ENCODE data around the gene PZP. TPM values are rescaled to one million over a fixed set of nuclear protein-coding genes. Genes with fewer than 3 reads are reported as not detected.

Gene PZP
- total RNA-seq (2021) (not detected in 2 replicates), Bru-seq, nascent RNA (not detected), BruChase-seq, experiment 1, labeled RNA remaining after a 2-hour chase (not detected), BruChase-seq, experiment 2, labeled RNA remaining after a 6-hour chase (not detected)
- long read RNA-seq = 0 reads

GRCh38 chr12:9208229-9208628 lies at the start of gene PZP:
Gene PZP, minus strand, starts transcription at chr12:9208395. Its CDS starts 54 bp downstream, at chr12:9208341.
- Histone ChIP-seq H3F3A (ENCODE audit: insufficient read depth, low read depth) (no peaks in the 10 kb centered on the region), H3K27ac (no peak within 1 kb of the TSS), H2AFZ (no peak within 1 kb of the TSS), H3K79me2 (ENCODE audit: low read depth) (no peaks in the 10 kb centered on the region), H3K9me3 (ENCODE audit: insufficient read depth, low read depth) (no peaks in the 10 kb centered on the region), H3K27me3 (ENCODE audit: insufficient read depth, low read depth) (no peaks in the 10 kb centered on the region), H3K36me3 (ENCODE audit: low read depth) (no peaks in the 10 kb centered on the region), H3K4me3 (no peak within 1 kb of the TSS), H3K9me2 (ENCODE audit: insufficient read depth) (no peaks in the 10 kb centered on the region), H3K4me1 (replicated peaks; ENCODE audit: insufficient read depth) (no peaks in the 10 kb centered on the region), H3K4me2 (no peak within 1 kb of the TSS), H4K20me1 (ENCODE audit: insufficient read depth) (no peaks in the 10 kb centered on the region)
- POLR2A ChIA-PET (ENCODE audit: unreplicated experiment) = no interaction called here
- intact Hi-C loops (cut with micrococcal nuclease; ENCODE audit: unreplicated experiment) = no loop called here
- no TSS peak for BruUV-seq (replicated peaks)
- no peak for DNase-seq
- TF ChIP-seq EZH2 (IDR thresholded peaks at IDR 0.05; ENCODE audit: low read depth) = no peak
- CTCF ChIA-PET = no interaction called here

- H3K79me2 ChIP-seq (ENCODE audit: low read depth) = no peaks in the 10 kb centered on the region
- no peaks in the 10 kb centered on the region for H3K9me2 ChIP-seq (ENCODE audit: insufficient read depth)
- no peak overlapping the region for H3K4me2 ChIP-seq
- no peaks in the 10 kb centered on the region for H3K4me1 ChIP-seq (replicated peaks; ENCODE audit: insufficient read depth)
- TF ChIP-seq CTCF (conservative IDR thresholded peaks at IDR 0.05) (no peak), EZH2 (IDR thresholded peaks at IDR 0.05; ENCODE audit: low read depth) (no peak)
- POLR2A ChIA-PET (ENCODE audit: unreplicated experiment) = no interaction called here
- no peaks in the 10 kb centered on the region for H3K9me3 ChIP-seq (ENCODE audit: insufficient read depth, low read depth)
- CTCF ChIA-PET = no interaction called here
- H3K27me3 ChIP-seq (ENCODE audit: insufficient read depth, low read depth) = peaks cover 26% of the 10 kb centered on the region
- no peaks in the 10 kb centered on the region for H3F3A ChIP-seq (ENCODE audit: insufficient read depth, low read depth)
- H3K4me3 ChIP-seq = no peak overlapping the region
- no peaks in the 10 kb centered on the region for H3K36me3 ChIP-seq (ENCODE audit: low read depth)
- no peaks in the 10 kb centered on the region for H4K20me1 ChIP-seq (ENCODE audit: insufficient read depth)
- no peak overlapping the region for H2AFZ ChIP-seq
- no TSS peak for BruUV-seq (replicated peaks)
- H3K27ac ChIP-seq = no peak overlapping the region
- no peak for DNase-seq
- intact Hi-C loops (cut with micrococcal nuclease; ENCODE audit: unreplicated experiment) = no loop called here
Observed at GRCh38 chr12:9256758-9257405, 48.7 kb upstream of the PZP start.

GRCh38 chr12:9256341-9256740 lies 48.1 kb upstream of the PZP start:
- Histone ChIP-seq H3K36me3 (ENCODE audit: low read depth) (no peaks in the 10 kb centered on the region), H3K27ac (no peak overlapping the region), H4K20me1 (ENCODE audit: insufficient read depth) (no peaks in the 10 kb centered on the region), H3K9me2 (ENCODE audit: insufficient read depth) (no peaks in the 10 kb centered on the region), H3K4me1 (replicated peaks; ENCODE audit: insufficient read depth) (no peaks in the 10 kb centered on the region), H3K4me2 (no peak overlapping the region), H3K27me3 (ENCODE audit: insufficient read depth, low read depth) (peaks cover 31% of the 10 kb centered on the region), H3F3A (ENCODE audit: insufficient read depth, low read depth) (no peaks in the 10 kb centered on the region), H3K79me2 (ENCODE audit: low read depth) (no peaks in the 10 kb centered on the region), H2AFZ (no peak overlapping the region), H3K4me3 (no peak overlapping the region), H3K9me3 (ENCODE audit: insufficient read depth, low read depth) (no peaks in the 10 kb centered on the region)
- no peak for DNase-seq
- TF ChIP-seq CTCF (conservative IDR thresholded peaks at IDR 0.05) (no peak), EZH2 (IDR thresholded peaks at IDR 0.05; ENCODE audit: low read depth) (no peak)
- intact Hi-C loops (cut with micrococcal nuclease; ENCODE audit: unreplicated experiment) = no loop called here
- ChIA-PET POLR2A (ENCODE audit: unreplicated experiment) (no interaction called here), CTCF (no interaction called here)
- BruUV-seq (replicated peaks) = no TSS peak

- no peak for DNase-seq
- ChIA-PET POLR2A (ENCODE audit: unreplicated experiment) (no interaction called here), CTCF (no interaction called here)
- Histone ChIP-seq H3K9me3 (ENCODE audit: insufficient read depth, low read depth) (no peaks in the 10 kb centered on the region), H3F3A (ENCODE audit: insufficient read depth, low read depth) (no peaks in the 10 kb centered on the region), H3K79me2 (ENCODE audit: low read depth) (no peaks in the 10 kb centered on the region), H4K20me1 (ENCODE audit: insufficient read depth) (no peaks in the 10 kb centered on the region), H3K4me2 (no peak overlapping the region), H2AFZ (no peak overlapping the region), H3K27ac (no peak overlapping the region), H3K27me3 (ENCODE audit: insufficient read depth, low read depth) (peaks cover 35% of the 10 kb centered on the region), H3K36me3 (ENCODE audit: low read depth) (no peaks in the 10 kb centered on the region), H3K4me3 (no peak overlapping the region), H3K4me1 (replicated peaks; ENCODE audit: insufficient read depth) (no peaks in the 10 kb centered on the region), H3K9me2 (ENCODE audit: insufficient read depth) (no peaks in the 10 kb centered on the region)
- intact Hi-C loops (cut with micrococcal nuclease; ENCODE audit: unreplicated experiment) = no loop called here
- BruUV-seq (replicated peaks) = no TSS peak
- TF ChIP-seq CTCF (conservative IDR thresholded peaks at IDR 0.05) = no peak
- no peak for TF ChIP-seq EZH2 (IDR thresholded peaks at IDR 0.05; ENCODE audit: low read depth)
Observed at GRCh38 chr12:9255837-9256236, 47.6 kb upstream of the PZP start.

Data from PC-9 (cell line).